LNCaP clone FGC (cell line): ENCODE results near the gene HORMAD2.
A peak's percentile ranks its signal among the peaks of the same experiment; 100 is the strongest.
"Not testable (repeated sequence)": the region's sequence is repeated elsewhere in the genome, so short reads cannot be mapped to it uniquely, and the experiment has no call there.

Experiments used
- DNase-seq: peaks from one replicate; pipeline ENCODE4 v3.0.0-alpha.2; 2011; ENCODE audit warnings: low read depth
- H3K4me3 ChIP-seq: 2 replicates; pipeline ENCODE4 v1.5.1; 2011; ENCODE audit warnings: mild to moderate bottlenecking, low read depth, low read length, control low read depth
- TF ChIP-seq, protein P1 (sequence below): IDR thresholded peaks from 2 replicates; pipeline ENCODE4 v1.5.1; 2012; ENCODE audit warnings: mild to moderate bottlenecking; ENCODE audit not compliant: control insufficient read depth, insufficient read depth; ENCODE audit errors: extremely low read depth

Gene HORMAD2

DNA sequence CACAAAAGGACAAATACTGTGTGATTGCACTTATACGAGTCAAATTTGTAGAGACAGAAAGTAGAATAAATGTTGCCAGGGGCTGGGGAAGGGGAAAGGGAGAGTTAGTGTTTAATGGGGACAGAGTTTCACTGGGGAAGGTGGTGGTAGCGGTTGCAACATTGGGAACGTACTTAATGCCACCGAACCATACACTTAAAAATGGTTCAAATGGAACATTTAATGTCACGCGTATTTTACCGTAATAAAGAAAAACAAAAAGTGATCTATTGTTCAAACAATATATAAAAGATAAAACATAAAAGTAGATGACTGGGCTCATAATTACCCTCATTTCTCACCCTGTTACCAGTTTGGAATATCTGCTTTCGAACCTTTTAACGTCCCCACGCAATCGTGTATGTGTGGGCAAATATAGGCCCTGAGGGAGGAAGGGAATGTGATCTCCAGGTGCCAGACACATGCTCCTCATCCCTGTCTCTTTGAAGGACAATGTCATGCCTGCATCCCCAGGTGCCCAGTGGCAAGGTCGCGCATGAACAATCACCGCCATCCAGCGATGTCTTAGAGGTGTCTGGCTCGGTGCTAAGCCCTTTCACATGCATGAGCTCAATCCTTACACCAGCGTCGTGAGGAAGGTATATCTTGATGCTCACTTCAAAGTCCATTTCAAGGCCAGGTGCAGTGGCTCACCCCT is 131.0 kb downstream of the HORMAD2 start:
- TF ChIP-seq, protein P1, sequence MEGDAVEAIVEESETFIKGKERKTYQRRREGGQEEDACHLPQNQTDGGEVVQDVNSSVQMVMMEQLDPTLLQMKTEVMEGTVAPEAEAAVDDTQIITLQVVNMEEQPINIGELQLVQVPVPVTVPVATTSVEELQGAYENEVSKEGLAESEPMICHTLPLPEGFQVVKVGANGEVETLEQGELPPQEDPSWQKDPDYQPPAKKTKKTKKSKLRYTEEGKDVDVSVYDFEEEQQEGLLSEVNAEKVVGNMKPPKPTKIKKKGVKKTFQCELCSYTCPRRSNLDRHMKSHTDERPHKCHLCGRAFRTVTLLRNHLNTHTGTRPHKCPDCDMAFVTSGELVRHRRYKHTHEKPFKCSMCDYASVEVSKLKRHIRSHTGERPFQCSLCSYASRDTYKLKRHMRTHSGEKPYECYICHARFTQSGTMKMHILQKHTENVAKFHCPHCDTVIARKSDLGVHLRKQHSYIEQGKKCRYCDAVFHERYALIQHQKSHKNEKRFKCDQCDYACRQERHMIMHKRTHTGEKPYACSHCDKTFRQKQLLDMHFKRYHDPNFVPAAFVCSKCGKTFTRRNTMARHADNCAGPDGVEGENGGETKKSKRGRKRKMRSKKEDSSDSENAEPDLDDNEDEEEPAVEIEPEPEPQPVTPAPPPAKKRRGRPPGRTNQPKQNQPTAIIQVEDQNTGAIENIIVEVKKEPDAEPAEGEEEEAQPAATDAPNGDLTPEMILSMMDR: no peak
- no peak overlapping the region for H3K4me3 ChIP-seq
- DNase-seq: no peak

- TF ChIP-seq, protein P1: no peak
- DNase-seq: peak; percentile 77
- no peak overlapping the region for H3K4me3 ChIP-seq
These were observed 132.2 kb downstream of the HORMAD2 start for GRCh38 chr22:30212363-30212995.

GRCh38 chr22:30212996-30213441 is 132.8 kb downstream of the HORMAD2 start:
- H3K4me3 ChIP-seq: no peak overlapping the region
- TF ChIP-seq, protein P1: no peak

DNA sequence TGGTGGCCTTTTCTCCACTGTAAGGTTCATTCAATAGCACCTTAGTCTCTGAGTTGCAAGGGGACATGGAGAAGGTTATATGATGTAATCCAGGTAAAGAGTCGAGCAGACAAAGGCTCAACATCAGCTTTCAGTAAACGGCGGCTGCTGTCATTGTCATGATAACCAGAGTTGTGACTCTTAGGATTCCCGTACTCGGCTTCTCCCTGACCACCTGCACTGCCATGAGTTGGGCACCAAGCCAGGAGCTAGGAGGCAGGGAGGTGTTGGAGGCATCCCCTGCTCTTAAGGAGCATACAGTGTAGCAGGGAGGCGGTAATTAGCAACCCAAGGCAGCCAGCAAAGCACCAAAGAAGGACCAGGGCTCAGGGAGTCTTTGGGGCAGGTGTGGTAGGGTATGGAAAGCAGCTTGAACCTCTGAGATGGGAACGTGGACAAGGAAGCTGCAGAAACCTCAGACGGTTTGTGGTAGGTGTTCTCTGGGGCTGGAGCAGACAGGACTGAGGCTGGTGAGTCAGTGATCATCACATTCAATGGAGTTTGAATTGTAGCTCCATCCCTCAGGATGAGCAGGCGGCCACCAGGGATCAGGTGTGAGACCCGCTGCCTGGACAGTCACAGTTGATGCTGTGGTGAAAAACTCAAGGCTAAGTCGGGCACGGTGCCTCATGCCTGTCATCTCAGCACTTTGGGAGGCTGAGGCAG is 134.6 kb downstream of the HORMAD2 start:
- TF ChIP-seq, protein P1: no peak
- H3K4me3 ChIP-seq: no peak overlapping the region
- DNase-seq: no peak

More at GRCh38 chr22:30212996-30213441, 132.8 kb downstream of the HORMAD2 start:
- no peak for DNase-seq

DNA sequence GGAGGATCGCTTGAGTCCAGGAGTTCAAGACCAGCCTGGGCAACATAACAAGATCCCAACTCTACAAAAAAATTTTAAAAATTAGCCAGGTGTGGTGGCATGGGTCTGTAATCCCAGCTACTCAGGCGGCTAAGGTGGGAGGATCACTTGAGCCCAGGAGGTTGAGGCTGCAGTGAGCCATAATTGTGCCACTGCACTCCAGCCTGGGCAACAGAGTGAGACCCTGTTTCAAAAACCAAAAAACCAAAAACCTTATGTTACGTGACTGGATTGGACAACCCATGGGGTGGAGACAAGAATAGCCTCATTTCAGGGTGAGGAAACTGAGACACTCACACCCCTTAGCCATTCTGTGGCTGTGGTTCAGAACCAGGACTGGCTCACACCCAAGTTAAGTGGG is 136.0 kb downstream of the HORMAD2 start:
- H3K4me3 ChIP-seq, DNase-seq: not testable (repeated sequence)

- DNase-seq: no peak
- TF ChIP-seq, protein P1: no peak
These were observed 136.4 kb downstream of the HORMAD2 start for GRCh38 chr22:30216710-30217109.

GRCh38 chr22:30217698-30218560 is 137.7 kb downstream of the HORMAD2 start:
- TF ChIP-seq, protein P1: no peak
- H3K4me3 ChIP-seq: no peak overlapping the region
- DNase-seq: no peak

More at GRCh38 chr22:30216710-30217109, 136.4 kb downstream of the HORMAD2 start:
- H3K4me3 ChIP-seq: no peak overlapping the region
